ENCODE data around the gene RIC8A.

The RIC8A gene

GRCh38 chr11:250274-250673 lies 42.8 kb downstream of the RIC8A start:
- DNase-seq (ENCODE audit: low read depth) = no peak

- no peak for DNase-seq (ENCODE audit: low read depth)
These were observed 43.3 kb downstream of the RIC8A start for GRCh38 chr11:250740-251299.

GRCh38 chr11:251550-251949 lies 44.0 kb downstream of the RIC8A start:
- no peak for DNase-seq (ENCODE audit: low read depth)

GRCh38 chr11:252666-253065 lies 45.2 kb downstream of the RIC8A start:
- no peak for DNase-seq (ENCODE audit: low read depth)

- DNase-seq (ENCODE audit: low read depth) = no peak
These were observed 45.8 kb downstream of the RIC8A start for GRCh38 chr11:253160-253885.

- DNase-seq (ENCODE audit: low read depth) = no peak
These were observed 46.4 kb downstream of the RIC8A start for GRCh38 chr11:253886-254270.

GRCh38 chr11:255176-255575 lies 47.7 kb downstream of the RIC8A start:
- no peak for DNase-seq (ENCODE audit: low read depth)

- DNase-seq (ENCODE audit: low read depth) = no peak
These were observed 48.3 kb downstream of the RIC8A start for GRCh38 chr11:255816-256215.

GRCh38 chr11:256952-257737 lies 49.6 kb downstream of the RIC8A start:
- no peak for DNase-seq (ENCODE audit: low read depth)

- DNase-seq (ENCODE audit: low read depth) = no peak
These were observed 50.4 kb downstream of the RIC8A start for GRCh38 chr11:257766-258493.

GRCh38 chr11:259413-259812 lies 51.9 kb downstream of the RIC8A start:
- DNase-seq (ENCODE audit: low read depth) = no peak

- no peak for DNase-seq (ENCODE audit: low read depth)
These were observed 54.1 kb downstream of the RIC8A start for GRCh38 chr11:261624-262023.
